GM21825 (cell line): ENCODE data around the gene USF1.
A peak's percentile ranks its signal among the peaks of the same experiment; 100 is the strongest.

Experiments used
- ATAC-seq: cut with Tn5 transposase; IDR thresholded peaks from one replicate; pipeline ENCODE4 v1.9.1; 2021; ENCODE audit warnings: mild to moderate bottlenecking, moderate library complexity; ENCODE audit not compliant: unreplicated experiment

The USF1 gene, protein sequence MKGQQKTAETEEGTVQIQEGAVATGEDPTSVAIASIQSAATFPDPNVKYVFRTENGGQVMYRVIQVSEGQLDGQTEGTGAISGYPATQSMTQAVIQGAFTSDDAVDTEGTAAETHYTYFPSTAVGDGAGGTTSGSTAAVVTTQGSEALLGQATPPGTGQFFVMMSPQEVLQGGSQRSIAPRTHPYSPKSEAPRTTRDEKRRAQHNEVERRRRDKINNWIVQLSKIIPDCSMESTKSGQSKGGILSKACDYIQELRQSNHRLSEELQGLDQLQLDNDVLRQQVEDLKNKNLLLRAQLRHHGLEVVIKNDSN

DNA sequence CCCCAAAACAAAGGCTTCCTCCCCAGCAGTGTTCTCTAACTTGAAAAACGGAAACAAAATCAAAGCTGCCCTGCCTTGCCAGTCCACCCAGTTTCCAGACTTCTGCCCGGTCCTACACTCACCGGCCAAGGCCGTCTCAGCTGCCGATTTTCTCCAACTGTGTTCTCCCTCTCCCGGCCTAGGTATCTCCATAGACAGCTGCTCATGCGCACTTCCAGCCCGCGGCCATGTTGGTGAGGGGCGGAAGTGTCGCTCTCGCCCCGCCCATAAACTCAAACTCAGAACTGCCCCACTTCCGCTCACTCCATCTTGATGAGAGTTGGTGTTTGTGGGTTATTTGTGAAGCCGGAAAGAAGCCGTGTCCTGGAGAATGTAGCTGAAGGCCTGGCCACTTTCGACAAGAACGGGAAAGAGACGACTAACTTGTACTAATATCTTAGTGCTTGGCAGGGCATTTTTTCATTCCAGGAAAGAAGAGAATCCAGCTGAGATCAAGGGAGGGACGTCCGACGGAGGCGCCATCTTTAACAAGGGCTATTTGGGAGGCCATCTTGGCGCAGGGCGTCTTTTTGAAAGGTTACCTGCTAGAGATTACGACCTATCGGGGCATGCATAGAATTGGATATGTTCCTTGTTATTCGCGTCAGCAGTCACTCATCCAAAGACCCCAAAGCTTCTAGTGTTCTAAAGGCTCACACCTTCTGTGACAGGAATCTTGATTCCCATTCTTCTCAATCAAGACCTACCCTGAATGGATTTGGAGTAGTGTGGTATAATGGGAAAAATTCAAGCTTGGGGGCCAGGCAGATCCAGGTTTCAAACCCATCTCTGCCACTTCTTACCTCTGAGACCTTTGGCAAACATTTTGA lies at the start of gene USF1:
TSS of gene USF1 (minus strand) at position 242 of the 869 bp plus-strand sequence. CDS start 2,702 bp downstream, outside the sequence.
- peak; percentile 60 for ATAC-seq

DNA sequence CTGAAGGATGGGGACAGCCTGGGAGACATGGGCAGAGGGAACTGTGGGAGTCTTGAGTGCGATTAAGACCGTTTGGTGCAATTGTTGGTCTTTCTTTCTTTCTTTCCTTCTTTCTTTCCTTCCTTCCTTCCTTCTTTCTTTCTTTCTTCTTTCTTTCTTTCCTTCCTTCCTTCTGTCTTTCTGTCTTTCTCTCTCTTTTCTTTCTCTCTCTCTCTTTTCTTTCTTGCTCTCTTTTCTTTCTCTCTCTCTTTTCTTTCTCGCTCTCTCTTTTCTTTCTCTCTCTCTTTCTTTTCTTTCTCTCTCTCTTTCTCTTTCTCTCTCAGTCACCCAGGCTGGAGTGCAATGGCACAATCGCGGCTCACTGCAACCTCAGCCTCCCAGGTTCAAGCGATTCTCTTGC lies 49.5 kb upstream of the USF1 start:
- no peak for ATAC-seq

DNA sequence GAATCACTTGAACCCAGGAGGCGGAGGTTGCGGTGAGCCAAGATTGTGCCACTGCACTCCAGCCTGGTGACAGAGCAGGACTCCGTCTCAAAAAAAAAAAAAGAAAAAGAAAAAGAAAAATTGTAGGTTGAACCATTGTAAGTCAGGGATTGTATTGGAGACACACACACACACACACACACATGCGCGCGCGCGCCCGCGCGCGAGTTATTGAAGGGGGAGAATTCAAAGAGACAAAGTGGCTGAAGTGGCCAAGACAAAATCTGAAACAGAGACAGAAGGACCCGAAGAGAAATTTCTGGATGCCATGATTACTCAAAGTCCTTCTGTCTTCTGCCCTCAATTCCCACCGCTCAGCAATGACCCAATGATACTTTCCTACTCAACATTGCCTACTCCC lies 48.7 kb upstream of the USF1 start:
- no peak for ATAC-seq

DNA sequence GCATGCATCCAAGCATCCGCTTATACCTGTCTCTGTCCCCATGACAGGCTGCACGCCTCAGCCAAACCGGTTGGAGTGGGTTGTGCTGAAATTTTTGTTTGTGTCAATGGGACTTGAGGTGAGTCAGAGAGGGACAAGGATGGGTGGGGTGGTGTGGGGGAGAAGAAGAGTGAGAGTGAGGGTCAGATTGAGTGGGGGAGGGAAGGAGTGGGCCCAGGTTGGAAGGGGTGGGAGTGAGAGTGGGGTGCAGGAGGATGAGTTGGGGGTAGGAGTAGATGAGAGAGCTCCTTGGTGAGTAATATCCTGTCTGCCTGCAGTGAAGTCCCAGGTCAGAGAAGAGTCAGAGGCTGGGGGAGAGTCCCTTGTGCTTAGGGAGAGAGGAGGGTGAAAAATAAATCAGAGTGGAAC lies 46.8 kb upstream of the USF1 start:
- peak; percentile 41 for ATAC-seq

DNA sequence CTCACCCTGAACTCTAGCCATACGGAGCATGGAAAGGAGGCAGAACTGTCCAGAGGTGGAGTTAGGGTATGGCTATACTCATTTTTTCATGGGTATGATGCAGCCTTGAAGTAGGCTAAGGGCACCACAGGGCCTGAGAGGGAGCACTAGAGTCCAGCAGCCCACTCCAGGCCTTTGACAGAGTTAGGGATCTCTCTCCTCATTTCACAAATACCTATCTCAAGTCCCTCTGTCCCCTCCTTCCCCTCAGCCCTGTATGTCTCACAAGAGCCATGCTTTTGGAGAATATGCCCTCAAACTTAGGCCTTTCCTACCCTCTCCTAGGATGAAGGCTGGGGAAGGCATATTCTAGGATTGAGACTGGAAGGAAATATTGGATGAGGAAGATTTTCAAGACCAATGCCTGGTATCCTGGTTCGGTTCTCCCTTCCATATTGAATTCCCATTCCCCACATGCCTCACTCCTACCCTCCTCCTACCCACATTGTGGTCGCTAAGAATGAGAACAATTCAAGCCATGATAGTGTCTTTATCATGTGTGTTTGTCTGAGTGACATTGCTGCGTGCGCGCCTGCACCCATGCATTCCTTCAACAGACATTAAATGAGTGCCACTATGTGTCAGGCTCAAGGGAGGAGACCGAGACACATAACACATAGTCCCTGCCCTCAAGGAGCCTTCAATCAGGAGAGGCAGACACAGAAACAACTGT lies 46.2 kb upstream of the USF1 start:
- no peak for ATAC-seq

DNA sequence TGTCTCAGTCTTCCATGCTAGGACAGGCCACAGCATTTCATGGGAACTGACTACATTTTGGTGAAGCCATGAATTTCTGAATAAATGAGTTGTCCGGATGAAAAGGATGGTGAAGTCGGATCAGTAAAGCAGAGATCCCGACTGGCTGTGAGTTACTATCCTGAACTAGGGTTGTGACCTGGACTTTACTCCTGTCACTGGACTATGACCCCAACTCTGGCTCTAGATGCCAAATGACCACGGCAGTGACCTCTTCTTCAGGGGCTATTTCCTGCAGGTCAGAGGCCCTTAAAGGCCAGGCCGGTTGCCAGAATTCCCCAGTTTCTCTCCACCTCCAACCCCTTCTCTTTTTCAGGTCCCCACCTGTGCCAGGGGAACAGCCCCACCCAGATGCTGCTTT lies 45.3 kb upstream of the USF1 start:
- ATAC-seq: no peak

DNA sequence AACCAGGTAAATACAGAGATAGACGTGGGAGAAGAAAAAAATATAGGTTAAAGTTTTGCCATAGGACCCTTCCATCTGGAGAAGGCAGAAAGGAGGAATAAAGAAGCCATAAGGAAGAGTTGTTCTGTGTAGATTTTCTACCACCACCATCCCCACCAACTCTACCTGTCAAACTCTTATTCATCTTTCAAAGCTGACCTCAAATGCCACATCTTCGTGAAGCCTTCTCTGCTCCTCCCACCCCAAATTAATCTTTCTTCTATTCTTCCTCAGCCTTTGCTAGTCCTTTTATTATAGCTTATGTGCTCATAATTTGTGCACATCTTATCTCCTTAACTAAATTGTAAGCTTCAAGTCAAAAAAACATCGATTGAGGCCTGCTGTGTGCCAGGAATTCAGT lies 44.8 kb upstream of the USF1 start:
- no peak for ATAC-seq

DNA sequence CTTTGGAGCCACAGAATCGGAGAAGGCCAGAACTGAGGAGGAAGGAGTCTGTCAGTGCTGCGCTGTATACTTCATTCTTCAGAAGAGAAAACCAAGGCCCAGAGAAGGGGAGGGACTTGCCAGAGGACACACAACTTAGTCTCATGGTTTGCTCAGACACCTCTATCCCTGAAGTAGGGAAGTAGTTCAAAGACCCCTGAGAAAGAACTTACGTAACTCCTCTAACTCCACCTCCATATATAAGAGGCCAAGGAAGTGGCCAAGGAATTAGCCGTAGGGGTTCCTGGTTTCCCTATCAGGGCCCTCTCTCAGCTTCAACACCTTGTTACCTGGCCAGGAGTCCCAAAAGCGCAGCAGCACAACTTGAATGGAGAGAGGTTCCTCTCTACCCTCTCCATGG lies 44.2 kb upstream of the USF1 start:
- ATAC-seq: no peak

DNA sequence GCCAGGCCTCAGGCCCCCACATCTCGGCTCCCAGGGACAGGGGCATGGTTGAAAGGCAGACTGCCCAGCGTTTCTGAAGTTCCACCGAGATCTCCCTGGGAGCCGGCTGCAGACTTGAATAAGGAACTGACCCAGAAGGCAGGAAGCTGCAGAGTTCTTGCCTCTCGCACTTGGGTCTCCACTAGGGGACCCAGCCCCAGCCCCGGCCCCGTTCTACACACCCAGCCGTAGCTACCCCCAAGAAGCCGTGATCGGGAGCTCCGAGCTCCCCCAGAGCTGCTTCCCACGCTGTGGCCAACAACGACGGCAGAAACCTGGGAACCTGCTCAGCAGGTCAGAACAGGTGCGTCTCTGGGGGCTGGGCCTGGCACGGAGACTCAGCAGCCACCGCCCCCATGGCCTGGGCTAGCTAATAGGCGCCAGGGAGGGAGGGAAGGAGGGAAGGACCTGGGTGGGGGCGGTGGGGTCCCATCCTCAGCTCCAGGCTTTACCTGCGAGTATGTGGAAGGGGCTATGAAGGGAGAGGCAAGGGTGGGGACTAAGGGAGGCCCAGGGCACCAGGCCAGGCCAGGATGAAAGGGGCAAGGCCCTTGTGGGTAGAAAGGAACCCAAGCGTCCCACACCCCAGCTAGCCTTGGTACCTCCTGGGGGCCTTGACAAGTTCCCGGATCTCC lies 43.6 kb upstream of the USF1 start, which contains the start of gene NECTIN4:
TSS of gene NECTIN4 (minus strand) at position 308 of the 674 bp plus-strand sequence. CDS start at position 46, 262 bp downstream.
- no peak for ATAC-seq

DNA sequence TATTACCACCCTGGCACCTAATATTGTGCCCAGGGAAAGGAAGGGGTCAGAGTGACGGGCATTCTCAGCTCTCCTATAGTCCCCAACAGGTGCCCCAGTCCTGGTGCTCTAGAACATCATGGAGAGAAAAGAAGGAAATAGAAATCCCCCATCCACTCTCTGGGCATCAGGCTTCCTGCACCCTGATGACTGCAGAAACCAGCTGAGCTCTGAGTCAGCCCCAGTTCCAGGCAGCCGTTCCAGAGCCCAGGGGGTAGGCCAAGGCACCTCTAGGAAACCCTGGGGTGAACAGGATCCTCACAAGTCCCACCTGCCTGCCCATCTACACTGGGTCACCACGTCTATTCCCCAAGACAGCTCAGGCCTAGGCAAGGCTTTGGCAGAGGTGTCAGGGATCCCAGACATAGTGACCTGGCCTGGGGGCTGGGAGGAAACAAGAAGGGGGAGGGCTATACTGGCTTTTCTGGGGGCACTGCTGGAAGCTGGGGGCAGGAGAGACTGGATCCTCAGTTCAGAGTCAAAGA lies 42.9 kb upstream of the USF1 start:
- ATAC-seq: no peak

DNA sequence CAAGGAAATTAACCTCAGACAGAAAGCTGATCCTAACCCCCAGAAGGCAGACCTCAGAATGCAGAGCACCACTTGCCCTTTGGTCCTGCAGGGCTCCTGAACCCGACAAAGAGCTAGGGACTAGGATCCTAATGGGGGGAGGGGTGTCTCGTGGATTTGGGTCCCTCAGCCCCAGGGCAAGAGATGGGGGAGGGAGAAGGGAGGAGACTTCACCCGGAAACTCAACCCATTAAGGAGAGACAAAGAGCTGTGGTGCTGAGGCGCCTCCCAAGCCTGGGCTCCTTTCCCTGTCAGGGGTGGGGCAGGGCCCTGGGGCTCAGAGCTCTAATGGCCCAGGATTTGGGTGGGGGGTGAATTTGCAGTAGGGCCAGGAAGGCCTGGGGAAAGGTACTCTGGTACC lies 40.7 kb upstream of the USF1 start:
- ATAC-seq: no peak

DNA sequence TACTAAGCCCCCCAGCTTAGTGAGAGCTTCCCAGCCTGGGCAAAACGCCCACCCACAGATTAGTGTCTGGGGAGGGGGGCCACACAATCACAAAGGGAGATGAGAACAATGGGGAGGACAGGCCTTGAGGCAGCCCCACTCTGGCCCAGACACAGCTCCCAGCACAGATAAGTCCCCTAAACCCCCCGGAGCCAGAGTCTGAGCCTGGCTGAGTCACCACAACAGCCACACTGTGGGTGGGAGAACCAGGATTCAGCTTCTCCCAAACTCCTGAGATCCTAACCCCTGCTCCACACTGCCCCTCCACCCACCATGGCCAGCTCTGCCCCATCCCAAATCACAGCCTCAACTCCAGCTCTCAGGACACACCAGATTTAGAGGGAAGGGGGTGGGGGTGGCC lies 39.4 kb upstream of the USF1 start:
- no peak for ATAC-seq

DNA sequence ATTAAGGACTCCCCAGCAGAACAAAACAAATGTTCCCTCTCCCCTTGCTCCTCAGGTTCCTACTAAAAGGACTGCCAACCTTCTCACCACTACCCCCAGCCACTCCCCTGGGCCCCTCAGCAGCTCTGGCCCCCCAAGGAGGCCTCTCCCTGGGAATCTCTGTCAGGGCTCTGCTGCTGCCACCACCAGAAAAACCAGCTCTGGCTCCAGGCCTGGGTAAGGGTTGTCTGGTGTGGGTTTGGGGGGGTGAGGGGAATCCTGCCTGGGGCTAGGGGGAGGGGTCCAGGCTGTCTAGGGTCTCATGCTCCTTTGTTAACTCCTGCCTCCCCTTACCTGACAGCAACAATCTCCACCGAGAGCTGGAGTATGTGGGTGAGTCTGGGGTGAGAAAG lies 38.8 kb upstream of the USF1 start:
- no peak for ATAC-seq

DNA sequence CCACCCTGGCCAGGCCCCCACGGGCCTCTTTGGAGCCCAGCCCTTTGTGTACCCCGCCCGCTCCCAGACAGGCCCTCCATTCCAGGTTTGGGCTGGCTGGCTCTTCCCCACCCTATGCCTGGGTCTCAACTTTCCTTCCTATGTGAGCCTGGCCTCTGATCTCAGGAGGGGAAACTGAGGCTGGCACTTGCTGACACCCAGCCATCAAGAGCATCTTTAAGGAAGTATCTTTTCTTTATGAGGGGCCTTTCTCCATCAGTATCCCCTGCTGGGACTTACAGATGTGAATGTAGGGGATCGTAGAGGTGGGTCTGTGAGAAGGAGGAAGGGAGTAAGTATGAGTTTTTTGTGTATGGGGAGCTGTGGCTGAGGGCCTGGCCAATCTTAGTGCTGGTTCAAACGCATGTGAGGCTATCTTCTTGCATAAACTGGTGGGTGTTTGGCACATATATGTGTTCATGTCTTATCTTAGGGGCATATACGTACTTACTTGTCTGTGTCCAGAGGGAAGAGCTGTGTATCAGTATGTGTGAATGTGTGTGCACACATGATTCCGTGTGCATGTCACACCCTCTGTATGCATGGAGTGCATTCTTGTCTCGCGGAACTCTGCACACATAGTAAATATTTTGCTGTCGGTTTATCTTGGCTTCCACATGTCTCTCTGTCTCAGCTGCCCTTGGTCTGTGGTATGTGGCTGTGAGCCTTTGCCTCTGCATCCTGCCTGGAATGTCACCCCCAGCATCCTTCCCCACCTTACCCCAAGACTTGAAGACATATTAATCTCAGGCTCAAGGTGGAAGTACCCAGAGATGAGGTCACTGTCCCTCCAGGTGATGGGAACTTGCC lies 38.2 kb upstream of the USF1 start:
- no peak for ATAC-seq

DNA sequence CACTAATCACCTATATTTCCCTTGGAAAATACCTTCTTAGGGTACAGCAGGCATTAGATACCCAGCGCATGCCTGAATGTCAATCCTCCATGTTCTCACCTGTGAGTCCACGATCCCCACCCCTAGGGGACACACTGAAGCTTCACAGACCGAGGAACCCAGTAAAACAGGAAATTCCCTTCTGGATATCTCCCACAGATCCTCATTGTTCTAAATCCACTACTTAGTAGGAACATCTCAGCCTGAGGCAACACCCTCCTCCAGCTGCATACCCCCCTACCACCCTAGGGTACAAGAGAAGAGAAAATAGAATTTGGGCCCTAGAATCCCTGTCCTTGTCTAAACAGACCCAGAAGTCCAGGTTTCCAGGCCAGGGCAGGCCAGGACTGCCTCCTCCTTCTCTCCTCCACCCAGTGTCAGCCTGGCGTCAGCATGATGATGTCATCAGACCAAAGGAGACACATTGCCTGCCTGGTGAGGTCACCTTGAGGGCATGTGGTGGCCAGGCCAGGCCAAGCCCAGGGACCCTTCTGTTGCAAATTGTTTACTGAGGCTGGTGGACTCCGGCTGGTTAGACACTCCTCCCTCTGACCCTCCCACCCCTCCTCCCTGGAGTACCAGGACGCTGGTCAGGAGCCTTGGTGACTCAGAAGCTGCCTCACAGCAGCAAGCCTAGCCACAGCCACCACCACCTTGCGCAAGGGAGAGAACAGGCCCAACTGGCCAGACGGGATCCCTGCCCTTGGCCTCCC lies 37.4 kb upstream of the USF1 start:
- no peak for ATAC-seq

DNA sequence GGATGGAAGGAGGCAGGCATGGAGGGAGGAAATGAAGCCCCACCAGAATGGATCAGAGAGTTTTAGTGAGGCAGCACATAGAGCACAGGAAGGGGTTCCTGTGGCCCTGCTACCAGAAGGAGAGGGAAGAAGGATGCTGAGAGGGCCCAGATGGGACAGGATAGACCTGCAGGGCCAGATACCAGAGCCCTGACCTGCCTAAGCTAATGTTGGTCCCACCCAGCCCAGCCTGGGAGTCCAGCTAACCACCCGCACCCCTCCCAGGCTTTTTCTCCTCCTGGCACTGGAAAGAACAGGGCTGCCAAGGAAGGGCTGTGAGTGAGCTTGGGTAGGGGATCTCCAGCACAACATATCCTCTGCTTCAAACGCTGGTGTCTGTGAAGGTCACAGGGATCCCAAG lies 36.7 kb upstream of the USF1 start:
- no peak for ATAC-seq

DNA sequence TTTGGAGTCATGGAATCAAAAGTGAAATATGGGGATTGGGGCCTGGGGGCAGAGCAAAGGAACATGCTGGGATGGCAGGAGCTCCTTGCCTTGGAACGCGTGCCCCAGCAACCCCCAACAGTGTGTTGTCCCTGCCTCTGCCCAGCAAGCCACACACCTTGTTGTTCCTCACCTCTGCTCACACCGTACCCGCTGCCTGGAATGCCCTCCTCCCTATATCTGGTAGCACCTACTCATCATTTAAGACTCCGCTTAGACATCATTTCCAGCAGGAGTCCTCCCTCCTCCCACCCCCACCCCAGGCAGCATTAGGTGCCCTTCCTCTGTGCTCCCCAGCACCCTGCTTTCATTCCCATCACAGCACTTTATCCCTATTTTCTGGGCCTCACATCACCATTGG lies 35.7 kb upstream of the USF1 start:
- no peak for ATAC-seq

DNA sequence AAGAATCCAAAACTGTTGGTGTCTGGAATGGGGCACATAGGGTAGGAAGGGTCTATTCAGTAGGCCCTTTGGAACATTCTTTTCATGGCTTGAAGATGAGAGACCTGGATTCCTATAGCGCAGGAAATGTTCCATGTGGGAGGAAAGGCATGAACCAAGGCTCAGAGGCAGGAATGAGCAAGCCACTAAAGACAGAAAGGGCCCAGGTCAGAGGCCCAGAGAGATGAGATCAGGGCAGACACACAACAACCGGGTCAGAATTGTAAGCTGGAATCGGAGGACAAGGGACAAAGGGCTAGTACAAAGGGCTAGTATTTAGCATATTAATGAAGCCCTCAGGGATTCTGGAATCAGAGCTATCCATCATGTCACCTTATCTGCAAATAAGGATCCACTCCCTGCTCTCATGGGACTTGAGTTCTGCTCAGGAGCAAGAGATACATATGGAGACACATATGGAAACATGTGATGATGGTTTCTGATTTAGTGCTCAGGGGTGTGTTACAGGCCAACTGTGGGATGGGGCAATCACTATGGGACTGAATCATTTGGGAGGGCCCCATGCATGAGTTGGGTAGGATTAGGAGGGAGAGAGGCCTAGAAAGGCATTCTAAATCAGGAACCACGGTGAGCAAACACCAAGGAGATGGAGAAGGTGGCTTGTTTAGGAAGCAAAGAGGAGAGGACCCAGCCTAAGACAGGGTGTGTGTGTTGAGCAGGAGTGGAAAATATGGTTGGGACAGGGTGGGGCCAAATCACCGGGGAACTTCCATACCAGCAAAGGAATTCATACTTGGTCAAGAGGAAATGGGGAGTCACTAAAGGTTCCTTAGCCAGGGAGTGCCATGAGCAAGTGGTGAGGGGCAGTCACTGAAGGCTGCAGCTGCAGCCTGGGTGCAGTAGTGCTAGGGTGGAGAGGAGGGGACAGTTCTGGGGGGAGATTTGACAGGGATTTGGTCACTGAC lies 34.9 kb upstream of the USF1 start:
- no peak for ATAC-seq
